Activated naive CD8-positive, alpha-beta T cell treated with anti-CD3 and anti-CD28 coated beads, Interleukin-2, amount 10 ng/mL, durations not matched to agents 7 days and 5 days (primary cell): Measurements from ENCODE around the gene CPNE4. TPM values are rescaled to one million over a fixed set of nuclear protein-coding genes. Genes with fewer than 3 reads are reported as not detected.
"Not testable (repeated sequence)": the region's sequence is repeated elsewhere in the genome, so short reads cannot be mapped to it uniquely, and the experiment has no call there.

Source experiments
- ATAC-seq: fragments of 150-1000 bp; cut with Tn5 transposase; one replicate; pipeline ENCODE4 v1.10.0; 2021; ENCODE audit warnings: low read depth, moderate library complexity
- POLR2A ChIA-PET: fragments of 350-600 bp; sonication (Branson Sonifier 250); formaldehyde crosslinking; loops from one replicate; lab custom pipeline; 2021; ENCODE audit warnings: antibody characterized with exemption; lab: Charles Lee
- DNase-seq: peaks from one replicate; pipeline ENCODE4 v3.0.0; 2021
- H3K27ac Mint-ChIP-seq: one replicate; pipeline ENCODE4 v1.8.0; 2022; ENCODE audit warnings: mild to moderate bottlenecking, mixed read lengths
- H3K27me3 Mint-ChIP-seq: one replicate; pipeline ENCODE4 v1.8.0; 2022; ENCODE audit warnings: mild to moderate bottlenecking, moderate library complexity, mixed read lengths
- H3K36me3 Mint-ChIP-seq: one replicate; pipeline ENCODE4 v1.8.0; 2021; ENCODE audit warnings: mild to moderate bottlenecking, mixed read lengths
- H3K4me1 Mint-ChIP-seq: one replicate; pipeline ENCODE4 v1.8.0; 2021; ENCODE audit warnings: mixed read lengths
- H3K4me3 Mint-ChIP-seq: one replicate; pipeline ENCODE4 v1.8.0; 2022; ENCODE audit warnings: mild to moderate bottlenecking, moderate library complexity, mixed read lengths
- H3K9me3 Mint-ChIP-seq: one replicate; pipeline ENCODE4 v1.8.0; 2021; ENCODE audit warnings: mixed read lengths
- microRNA-seq: library from miRNA; unstranded; fragments of <30 nt; microRNA quantifications from one replicate; pipeline ENCODE4 v1.2.0, GENCODE V29; 2022
- total RNA-seq, 2 experiments: library from RNA; stranded (reverse); gene quantifications; one replicate each; pipeline ENCODE4 v1.2.3, GENCODE V29; 2021

The CPNE4 gene
- total RNA-seq, 2 experiments from 2014 or later = not detected

DNA sequence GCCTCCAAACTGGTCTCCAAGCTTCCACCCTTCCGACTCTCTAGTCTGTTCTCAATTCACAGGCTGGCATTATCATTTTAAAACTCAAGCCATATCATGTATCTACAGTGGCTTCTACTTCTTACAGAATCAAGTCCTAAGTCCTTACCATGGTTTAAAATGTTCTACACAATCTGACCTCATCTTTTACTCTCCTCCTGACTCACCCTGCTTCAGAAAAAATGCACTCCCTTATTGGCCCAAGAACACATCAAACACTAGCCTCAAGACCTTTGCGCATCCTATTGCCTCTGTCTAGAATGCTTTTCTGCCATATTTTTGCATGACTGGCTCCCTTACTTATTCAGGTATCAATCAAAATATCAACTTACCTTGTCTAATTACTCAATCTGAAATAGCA lies 543.0 kb downstream of the CPNE4 start:
- no peak overlapping the region for H3K4me3 Mint-ChIP-seq
- DNase-seq (no peak), ATAC-seq (no peak)
- peaks cover 9% of the 10 kb centered on the region for H3K4me1 Mint-ChIP-seq
- no peak overlapping the region for H3K27ac Mint-ChIP-seq
- peaks cover 27% of the 10 kb centered on the region for H3K36me3 Mint-ChIP-seq
- H3K9me3 Mint-ChIP-seq = no peaks in the 10 kb centered on the region
- POLR2A ChIA-PET = no interaction called here
- no peaks in the 10 kb centered on the region for H3K27me3 Mint-ChIP-seq

DNA sequence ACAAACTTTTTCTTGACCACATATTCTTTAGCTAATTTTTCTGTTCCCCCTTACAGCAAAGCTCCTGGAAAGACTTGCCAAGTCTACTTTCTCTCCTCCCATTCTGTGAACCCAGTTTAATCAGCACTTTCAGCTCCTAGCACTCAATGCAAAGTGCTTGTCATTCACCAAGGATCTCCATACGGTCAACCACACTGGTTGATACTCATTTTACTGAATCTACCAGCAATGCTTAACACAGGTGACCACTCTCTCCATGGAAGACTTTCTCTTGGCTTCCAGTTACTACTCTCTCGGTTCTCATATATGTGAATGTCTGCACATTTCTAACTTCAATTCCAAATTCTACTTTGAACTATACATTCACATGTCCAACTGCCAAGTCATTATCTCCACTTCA lies 543.7 kb downstream of the CPNE4 start:
- no peaks in the 10 kb centered on the region for H3K27me3 Mint-ChIP-seq
- DNase-seq = no peak
- ATAC-seq = no peak
- POLR2A ChIA-PET = no interaction called here
- H3K9me3 Mint-ChIP-seq = no peaks in the 10 kb centered on the region
- H3K4me3 Mint-ChIP-seq = no peak overlapping the region
- peaks cover 9% of the 10 kb centered on the region for H3K4me1 Mint-ChIP-seq
- H3K27ac Mint-ChIP-seq = no peak overlapping the region
- peaks cover 27% of the 10 kb centered on the region for H3K36me3 Mint-ChIP-seq

DNA sequence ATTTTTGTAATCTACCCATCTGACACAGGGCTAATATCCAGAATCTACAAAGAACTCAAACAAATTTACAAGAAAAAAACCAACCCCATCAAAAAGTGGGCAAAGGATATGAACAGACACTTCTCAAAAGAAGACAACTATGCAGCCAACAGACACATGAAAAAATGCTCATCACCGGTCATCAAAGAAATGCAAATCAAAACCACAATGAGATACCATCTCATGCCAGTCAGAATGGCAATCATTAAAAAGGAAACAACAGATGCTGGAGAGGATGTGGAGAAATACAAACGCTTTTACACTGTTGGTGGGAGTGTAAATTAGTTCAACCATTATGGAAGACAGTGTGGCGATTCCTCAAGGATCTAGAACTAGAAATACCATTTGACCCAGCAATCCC lies 548.3 kb downstream of the CPNE4 start:
- H3K27ac Mint-ChIP-seq, H3K27me3 Mint-ChIP-seq, H3K9me3 Mint-ChIP-seq, H3K4me3 Mint-ChIP-seq, H3K4me1 Mint-ChIP-seq, DNase-seq, ATAC-seq, POLR2A ChIA-PET: not testable (repeated sequence)
- peaks cover 27% of the 10 kb centered on the region for H3K36me3 Mint-ChIP-seq

DNA sequence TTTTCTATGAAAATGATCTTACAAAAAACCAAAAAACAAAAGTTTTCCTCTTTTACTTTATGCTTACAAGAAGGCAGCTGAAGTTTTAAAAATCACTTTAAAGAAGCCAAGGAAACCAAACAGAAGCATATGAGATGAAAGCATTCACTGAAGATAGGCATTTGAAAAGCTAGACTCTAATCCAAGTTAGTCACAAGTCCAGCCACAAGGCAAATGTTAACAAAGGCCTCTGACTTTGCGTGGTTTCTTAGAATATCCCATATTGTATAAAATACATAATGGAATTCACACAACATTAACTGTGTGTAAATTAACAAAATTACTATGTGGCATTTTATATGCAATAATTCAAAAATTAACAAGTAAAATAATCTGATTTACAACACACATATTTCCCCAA lies 549.7 kb downstream of the CPNE4 start:
- H3K4me3 Mint-ChIP-seq = no peak overlapping the region
- POLR2A ChIA-PET = no interaction called here
- peaks cover 4% of the 10 kb centered on the region for H3K4me1 Mint-ChIP-seq
- no peak for ATAC-seq
- no peaks in the 10 kb centered on the region for H3K27me3 Mint-ChIP-seq
- H3K27ac Mint-ChIP-seq = no peak overlapping the region
- peaks cover 30% of the 10 kb centered on the region for H3K36me3 Mint-ChIP-seq
- no peak for DNase-seq
- no peaks in the 10 kb centered on the region for H3K9me3 Mint-ChIP-seq

DNA sequence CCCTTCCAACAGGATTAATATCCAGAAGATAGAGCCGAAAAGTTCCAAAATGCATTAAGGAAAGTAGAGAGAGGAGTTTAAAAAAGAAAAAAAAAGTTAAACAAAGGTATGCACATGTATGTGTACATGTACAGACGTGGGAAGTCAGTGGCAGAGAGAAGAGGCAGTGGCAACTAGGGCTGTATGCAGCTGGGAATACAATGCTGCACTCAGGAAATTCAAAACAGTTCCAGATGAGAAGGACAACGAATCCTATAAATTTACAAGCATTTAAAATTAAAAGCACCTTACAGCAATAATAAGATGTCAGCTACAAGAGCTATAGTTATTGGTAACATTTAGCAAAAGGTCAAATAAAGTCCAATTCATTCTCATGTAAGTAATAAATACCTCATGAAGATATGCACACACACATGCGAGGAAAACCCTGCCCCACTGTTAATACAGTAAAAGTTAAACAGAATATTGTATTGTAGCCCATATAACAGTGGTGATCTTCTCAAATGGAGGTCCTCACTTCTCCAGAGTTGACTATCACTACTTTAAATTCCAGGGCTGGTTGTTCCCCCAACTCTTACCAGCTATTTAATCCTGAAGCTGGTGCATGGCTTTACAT lies 550.2 kb downstream of the CPNE4 start:
- peaks cover 32% of the 10 kb centered on the region for H3K36me3 Mint-ChIP-seq
- DNase-seq (no peak), ATAC-seq (no peak)
- H3K27me3 Mint-ChIP-seq = no peaks in the 10 kb centered on the region
- H3K9me3 Mint-ChIP-seq = no peaks in the 10 kb centered on the region
- H3K4me3 Mint-ChIP-seq = no peak overlapping the region
- H3K27ac Mint-ChIP-seq = no peak overlapping the region
- POLR2A ChIA-PET = no interaction called here
- peaks cover 4% of the 10 kb centered on the region for H3K4me1 Mint-ChIP-seq

Small RNA genes lying within 50 kb of the gene (microRNA-seq; reads per million reads assigned to microRNA genes)
- gene MIR5704 = not detected
